OCI-M2 (cell line): ENCODE data around the gene PHAF1.

Source experiments
- DNase-seq: peaks from one replicate; lab custom pipeline; 2025; ENCODE audit not compliant: unreplicated experiment; lab: John Stamatoyannopoulos, UW

PHAF1 gene

DNA sequence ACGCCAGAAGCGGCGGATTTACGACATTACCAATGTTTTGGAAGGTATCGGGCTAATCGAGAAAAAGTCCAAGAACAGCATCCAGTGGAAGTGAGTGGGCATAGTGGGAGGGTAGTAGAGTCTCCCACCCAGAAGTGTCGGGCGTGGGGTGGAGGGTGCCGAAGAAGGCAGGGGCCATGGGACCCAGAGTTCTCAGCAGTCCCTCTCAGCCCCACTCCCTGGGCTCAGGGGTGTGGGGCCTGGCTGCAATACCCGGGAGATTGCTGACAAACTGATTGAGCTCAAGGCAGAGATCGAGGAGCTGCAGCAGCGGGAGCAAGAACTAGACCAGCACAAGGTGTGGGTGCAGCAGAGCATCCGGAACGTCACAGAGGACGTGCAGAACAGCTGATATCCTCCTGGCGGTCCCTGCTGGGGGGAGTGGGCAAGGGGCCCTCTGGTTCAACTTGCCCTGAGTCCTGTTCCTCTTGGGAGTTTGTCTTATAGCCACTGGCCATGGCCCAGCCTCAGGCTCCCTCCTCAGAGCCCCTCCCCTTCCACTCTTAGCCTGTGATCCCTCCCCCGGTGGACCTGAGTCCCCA lies 83.1 kb downstream of the PHAF1 start:
- no peak for DNase-seq

DNA sequence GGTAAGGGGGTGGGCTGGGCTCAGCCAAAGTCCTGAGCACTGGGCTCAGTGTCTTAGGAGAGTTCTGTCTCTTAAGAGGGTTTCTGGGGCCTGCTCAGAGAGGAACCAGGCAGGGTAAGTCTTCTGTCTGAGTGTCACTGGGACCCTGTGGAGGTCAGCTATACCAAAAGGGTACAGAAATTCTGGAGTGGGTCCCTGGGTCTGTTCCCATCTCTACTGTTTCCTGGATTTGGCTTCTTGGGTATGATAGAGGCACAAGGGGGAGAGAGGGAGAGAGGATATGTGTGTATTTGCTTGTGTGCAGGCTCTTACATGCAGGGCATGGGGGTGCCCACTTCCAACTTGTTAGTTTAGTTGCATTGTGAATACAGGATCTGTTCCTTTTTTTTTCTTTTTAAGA lies 83.8 kb downstream of the PHAF1 start:
- DNase-seq = no peak

DNA sequence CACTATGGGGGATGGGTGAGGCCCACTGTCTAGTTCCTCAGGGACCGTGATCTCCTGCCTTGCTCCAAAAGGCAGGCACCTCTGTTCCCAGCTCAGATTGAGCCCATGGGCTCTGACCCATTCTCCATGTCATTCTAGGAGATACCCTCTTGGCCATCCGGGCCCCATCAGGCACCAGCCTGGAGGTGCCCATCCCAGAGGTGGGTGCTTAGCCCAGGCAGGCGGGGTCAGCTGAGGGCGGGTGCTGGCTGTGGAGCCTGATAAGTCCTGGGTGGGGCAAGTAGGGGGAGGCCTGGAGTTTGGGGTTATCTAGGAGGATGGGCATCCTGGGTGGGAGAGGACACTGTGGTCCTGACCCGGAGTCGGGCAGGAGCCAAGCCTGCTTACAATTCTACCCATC lies 84.5 kb downstream of the PHAF1 start:
- no peak for DNase-seq

DNA sequence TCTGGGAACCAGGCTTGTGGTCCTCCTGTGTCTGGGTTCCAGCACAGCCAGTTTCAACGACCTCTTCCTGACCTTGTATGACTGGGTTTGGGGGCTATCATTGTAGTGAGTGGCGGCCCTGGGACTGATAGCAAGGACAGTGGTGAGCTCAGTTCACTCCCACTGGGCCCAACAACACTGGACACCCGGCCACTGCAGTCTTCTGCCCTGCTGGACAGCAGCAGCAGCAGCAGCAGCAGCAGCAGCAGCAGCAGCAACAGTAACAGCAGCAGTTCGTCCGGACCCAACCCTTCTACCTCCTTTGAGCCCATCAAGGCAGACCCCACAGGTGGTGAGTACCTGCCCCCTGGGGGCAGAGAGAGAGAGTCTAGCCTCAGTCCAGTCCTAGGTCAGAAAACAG lies 85.9 kb downstream of the PHAF1 start:
- DNase-seq = no peak

DNA sequence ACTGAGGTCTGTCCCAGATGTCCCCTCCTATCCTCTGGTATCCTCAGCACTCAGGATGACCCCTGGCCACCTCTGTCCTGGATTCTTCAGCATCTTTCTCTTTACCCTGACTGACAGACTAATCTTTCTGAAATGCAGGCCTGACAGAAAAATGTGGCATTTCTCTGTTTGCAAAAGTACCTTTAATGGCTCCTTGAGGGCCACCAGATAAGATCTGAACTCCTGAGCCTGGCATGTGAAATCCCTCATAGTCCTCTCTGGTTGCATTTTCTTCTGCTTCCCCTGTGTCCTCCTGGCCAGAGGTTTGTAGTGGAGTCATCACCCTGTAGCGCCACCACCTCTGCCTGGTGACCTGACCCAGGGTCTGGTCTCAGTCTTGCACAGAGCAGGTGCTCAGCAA lies 87.1 kb downstream of the PHAF1 start:
- no peak for DNase-seq

DNA sequence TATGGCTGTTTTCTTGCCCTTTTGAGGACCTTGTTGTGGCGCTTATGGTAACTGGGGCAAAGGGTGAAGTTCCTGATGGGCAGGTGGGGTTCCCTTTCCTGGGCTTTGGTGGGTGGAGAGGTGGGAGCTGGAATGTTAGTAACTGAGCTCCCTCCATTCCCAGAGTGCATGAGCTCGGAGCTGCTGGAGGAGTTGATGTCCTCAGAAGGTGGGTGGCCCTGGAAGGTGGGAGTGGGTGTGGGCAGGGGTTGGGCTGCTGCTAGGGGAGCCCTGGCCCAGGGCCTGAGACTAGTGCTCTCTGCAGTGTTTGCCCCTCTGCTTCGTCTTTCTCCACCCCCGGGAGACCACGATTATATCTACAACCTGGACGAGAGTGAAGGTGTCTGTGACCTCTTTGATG lies 88.0 kb downstream of the PHAF1 start:
- no peak for DNase-seq
